Transverse colon (tissue), 4 donors: ENCODE data around the gene F11R. TPM values are rescaled to one million over a fixed set of nuclear protein-coding genes. Genes with fewer than 3 reads are reported as not detected.

Source experiments
- DNase-seq: peaks from one replicate; pipeline ENCODE4 v3.0.0-alpha.2; 2019
- H3K27ac ChIP-seq, 4 donors: fragments of 200-600 bp; sonication (generic); 2 replicates each; pipeline ENCODE4 v1.5.1; 2016 to 2018; ENCODE audit warnings: inconsistent platforms in 4 of 4
- H3K27me3 ChIP-seq: fragments of 200-600 bp; sonication (generic); 2 replicates; pipeline ENCODE4 v1.5.1; 2017; ENCODE audit warnings: inconsistent platforms
- H3K36me3 ChIP-seq, 4 donors: fragments of 200-600 bp; sonication (generic); 2 replicates each; pipeline ENCODE4 v1.5.1; 2017 to 2019; ENCODE audit warnings: inconsistent platforms in 4 of 4
- H3K4me1 ChIP-seq, 4 donors: fragments of 200-600 bp; sonication (generic); 2 replicates each; pipeline ENCODE4 v1.5.1; 2017 to 2020; ENCODE audit warnings: inconsistent platforms in 4 of 4
- H3K4me3 ChIP-seq, 4 donors: fragments of 200-600 bp; sonication (generic); 1 replicate in 1 of 4; 2 replicates in 3 of 4; pipeline versions ENCODE4 v1.5.1 to v1.6.1; 2017 to 2019; ENCODE audit warnings: inconsistent platforms in 4 of 4
- H3K9me3 ChIP-seq, 2 donors: fragments of 200-600 bp; sonication (generic); 2 replicates each; pipeline ENCODE4 v1.5.1; 2017 to 2019; ENCODE audit warnings: inconsistent platforms in 2 of 2
- CTCF ChIP-seq, 5 experiments: fragments of 200-600 bp in 3 of 5; fragments of 450-650 bp in 2 of 5; sonication (generic) in 3 of 5; IDR thresholded peaks; 1 replicate in 2 of 5; 2 replicates in 3 of 5; pipeline ENCODE4 v1.5.1; 2016 to 2017; ENCODE audit warnings: antibody characterized with exemption in 5 of 5, inconsistent platforms in 3 of 5, mild to moderate bottlenecking in 2 of 5, moderate library complexity in 1 of 5
- EP300 ChIP-seq: sonication (generic); formaldehyde crosslinking; IDR thresholded peaks from one replicate; pipeline ENCODE4 v1.6.1; 2017; ENCODE audit warnings: antibody characterized with exemption, low read depth
- POLR2A ChIP-seq: fragments of 450-650 bp; IDR thresholded peaks from one replicate; pipeline ENCODE4 v1.6.1; 2016; ENCODE audit warnings: antibody characterized with exemption, mild to moderate bottlenecking, moderate library complexity
- POLR2AphosphoS5 ChIP-seq, 3 donors: sonication (generic); formaldehyde crosslinking; IDR thresholded peaks; one replicate each; pipeline ENCODE4 v1.6.1; 2016; ENCODE audit warnings: antibody characterized with exemption in 3 of 3
- WGBS, 2 donors: methylation state at CpG; one replicate each; pipeline ENCODE4 v1.1.5; 2018; ENCODE audit warnings: low coverage in 1 of 2; 5-methylcytosine and 5-hydroxymethylcytosine counted together
- in situ Hi-C, 4 donors: fragments of 200-750 bp; cut with MboI; loops; one replicate each; pipeline versions ENCODE4 v1.15.0 to v1.15.1; 2017; ENCODE audit warnings: low sequenced_read_pairs in 3 of 4, low pct_ligation_motif_present in 1 of 4, low pct_unique_long_range_greater_than_20kb in 1 of 4
- intact Hi-C: fragments of 100-400 bp; cut with DNase I; formaldehyde crosslinking; loops from one replicate; pipeline ENCODE4 v1.15.1; 2023; ENCODE audit warnings: low total_unique reads
- total RNA-seq, 4 donors: library from RNA; depleted of rRNA; stranded (reverse); fragments of >200 nt; gene quantifications; one replicate each; pipeline ENCODE4 v1.1.0, GENCODE V29; 2016

The F11R gene
- total RNA-seq, 4 donors from 2014 or later: 91.7 to 126 (median 105) TPM

- intact Hi-C loops: no loop called here
- 80 to 95% methylated on average over 2 of the region's 2 CpGs for WGBS, 2 donors
Measured at GRCh38 chr1:161007369-161007768, 13.6 kb downstream of the F11R start.

DNA sequence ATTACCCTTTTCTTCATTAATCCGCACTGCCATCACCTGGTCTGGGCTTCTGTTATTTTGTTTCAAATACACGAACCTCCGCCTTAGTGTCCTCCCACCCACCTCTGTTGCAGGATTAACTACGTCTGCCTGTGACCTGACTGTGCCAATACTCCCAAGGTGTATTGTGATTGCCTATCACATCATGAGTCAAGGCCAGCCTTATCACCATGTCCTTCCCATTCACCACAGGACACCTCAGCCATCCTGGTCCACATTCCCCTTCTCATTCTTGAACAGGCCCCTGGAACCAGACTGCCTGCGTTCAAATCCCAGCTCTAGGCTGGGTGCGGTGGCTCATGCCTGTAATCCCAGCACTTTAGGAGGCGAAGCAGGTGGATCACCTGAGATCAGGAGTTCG lies 14.4 kb downstream of the F11R start:
- no peaks in the 10 kb centered on the region for H3K27me3 ChIP-seq
- H3K27ac ChIP-seq: no peak overlapping the region
- DNase-seq: no peak
- no peaks in the 10 kb centered on the region for H3K4me1 ChIP-seq
- H3K4me3 ChIP-seq: no peak overlapping the region
- WGBS, 2 donors: 95 to 97% methylated on average over 4 to 8 of the region's 8 CpGs
- intact Hi-C loops: no loop called here
- H3K36me3 ChIP-seq: no peaks in the 10 kb centered on the region
- H3K9me3 ChIP-seq: no peaks in the 10 kb centered on the region
- in situ Hi-C loops: no loop called here
- TF ChIP-seq POLR2AphosphoS5 (IDR thresholded peaks at IDR 0.05): no peak
- TF ChIP-seq EP300: no peak

More at GRCh38 chr1:161007369-161007768, 13.6 kb downstream of the F11R start:
- Histone ChIP-seq H3K36me3 (no peaks in the 10 kb centered on the region), H3K27ac (no peak overlapping the region), H3K4me1 (no peaks in the 10 kb centered on the region), H3K27me3 (no peaks in the 10 kb centered on the region), H3K4me3 (no peak overlapping the region), H3K9me3 (no peaks in the 10 kb centered on the region)
- no peak for DNase-seq
- TF ChIP-seq EP300 (no peak), POLR2A (no peak), POLR2AphosphoS5 (IDR thresholded peaks at IDR 0.05) (no peak), CTCF (IDR thresholded peaks at IDR 0.05) (no peak)
- in situ Hi-C loops: no loop called here

DNA sequence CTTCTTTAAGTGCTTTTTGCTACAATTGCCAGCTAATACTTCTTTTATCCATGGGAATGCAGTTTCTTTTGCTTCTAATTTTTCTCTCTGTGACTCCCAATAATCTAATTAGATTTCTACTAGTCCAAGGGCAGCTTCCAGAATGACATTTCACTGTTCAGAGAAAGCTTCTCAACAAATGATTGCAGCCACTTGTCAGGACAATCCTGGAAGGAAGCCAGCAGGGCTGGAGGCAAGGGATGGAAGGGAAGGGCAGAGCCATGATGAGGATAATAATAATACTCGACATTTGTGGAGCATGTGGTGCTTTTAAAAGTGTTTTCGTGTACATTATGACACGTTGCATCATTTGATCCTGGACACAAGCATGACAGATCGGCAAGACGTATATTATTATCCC lies 19.4 kb downstream of the F11R start:
- no peaks in the 10 kb centered on the region for H3K9me3 ChIP-seq
- in situ Hi-C loops (no loop called here), intact Hi-C loops (no loop called here)
- no peak overlapping the region for H3K27ac ChIP-seq
- peaks cover 0 to 14% (median 2%) of the 10 kb centered on the region in 4 donors for H3K4me1 ChIP-seq
- DNase-seq: no peak
- TF ChIP-seq EP300: no peak
- no peak for TF ChIP-seq POLR2AphosphoS5 (IDR thresholded peaks at IDR 0.05)
- no peak for TF ChIP-seq CTCF (IDR thresholded peaks at IDR 0.05)
- no peak for TF ChIP-seq POLR2A
- H3K36me3 ChIP-seq: peaks cover 0 to 22% (median 0%) of the 10 kb centered on the region in 4 donors
- H3K27me3 ChIP-seq: no peaks in the 10 kb centered on the region
- H3K4me3 ChIP-seq: no peak overlapping the region
- WGBS, 2 donors: 63 to 77% methylated on average over 5 of the region's 5 CpGs

- intact Hi-C loops (no loop called here), in situ Hi-C loops (no loop called here)
- no peaks in the 10 kb centered on the region for H3K9me3 ChIP-seq
- no peak for DNase-seq
- H3K27me3 ChIP-seq: no peaks in the 10 kb centered on the region
- peaks cover 0 to 17% (median 2%) of the 10 kb centered on the region in 4 donors for H3K4me1 ChIP-seq
- TF ChIP-seq EP300: no peak
- TF ChIP-seq CTCF (IDR thresholded peaks at IDR 0.05): no peak
- no peak for TF ChIP-seq POLR2A
- no peak for TF ChIP-seq POLR2AphosphoS5 (IDR thresholded peaks at IDR 0.05)
- WGBS, 2 donors: 76% methylated on average over 11 of the region's 11 CpGs; no CpG with 5 or more reads in 1 of the 2 donors
- H3K36me3 ChIP-seq: peaks cover 0 to 22% (median 0%) of the 10 kb centered on the region in 4 donors
- H3K27ac ChIP-seq: no peak overlapping the region
- no peak overlapping the region for H3K4me3 ChIP-seq
Measured at GRCh38 chr1:161000736-161001480, 20.0 kb downstream of the F11R start.
